AG10803 (cell line): ENCODE measurements around the gene MID1IP1.

Source experiments
- DNase-seq: peaks from one replicate; pipeline ENCODE4 v3.0.0; 2010; ENCODE audit warnings: low read depth
- H3K4me3 ChIP-seq: 2 replicates; pipeline ENCODE4 v1.5.1; 2011; ENCODE audit warnings: mild to moderate bottlenecking, low read length, control low read depth
- CTCF ChIP-seq: conservative IDR thresholded peaks from 2 replicates; pipeline ENCODE4 v1.5.1; 2011; ENCODE audit warnings: mild to moderate bottlenecking, low read length, control low read depth, inconsistent platforms

The MID1IP1 gene

DNA sequence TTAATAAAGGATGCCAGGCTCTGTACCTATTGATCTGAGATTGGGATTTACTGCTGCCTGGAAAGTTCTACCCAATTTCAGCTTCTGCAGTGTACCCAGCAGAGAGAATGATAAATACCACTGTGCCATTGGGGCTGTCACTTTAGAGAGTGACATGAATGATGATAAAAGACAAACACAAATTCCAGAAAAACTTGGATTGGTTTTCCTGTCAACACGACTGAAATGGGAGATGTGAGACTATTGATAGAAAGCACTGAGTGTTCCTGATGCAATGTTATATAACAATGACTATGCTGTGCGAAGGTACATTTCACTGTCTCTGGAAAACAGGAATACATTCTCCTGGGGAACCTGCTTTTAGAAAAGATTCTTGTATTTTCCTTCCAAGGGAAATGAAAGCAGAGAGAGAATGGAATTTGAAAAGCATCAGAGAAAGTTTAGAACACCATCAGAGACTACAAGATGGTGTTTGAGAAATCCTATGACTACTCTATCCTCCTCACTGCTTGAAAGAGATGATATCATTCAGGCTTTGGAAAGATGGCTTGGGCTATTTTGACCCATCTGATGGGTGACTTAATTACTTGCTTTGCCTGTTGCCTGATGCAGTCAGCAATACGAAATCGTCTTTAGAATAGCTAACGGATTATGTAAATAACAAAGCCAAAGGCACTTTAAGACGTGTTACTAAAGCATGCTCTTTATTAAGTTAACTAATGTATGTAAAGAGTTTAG lies 49.7 kb downstream of the MID1IP1 start:
- no peak overlapping the region for H3K4me3 ChIP-seq
- DNase-seq = no peak
- TF ChIP-seq CTCF = no peak

- TF ChIP-seq CTCF = no peak
- DNase-seq = no peak
Measured at GRCh38 chrX:38854305-38854704, 53.0 kb downstream of the MID1IP1 start.

More at GRCh38 chrX:38854305-38854704, 53.0 kb downstream of the MID1IP1 start:
- H3K4me3 ChIP-seq = no peak overlapping the region
